Stimulated activated CD8-positive, alpha-beta memory T cell treated with anti-CD3 and anti-CD28 coated beads, Interleukin-4, amount 100 ng/mL, for 24 hours (primary cell): Measurements from ENCODE around the gene ZNF277.

Experiments
- DNase-seq: peaks from one replicate; pipeline ENCODE4 v3.0.0-alpha.2; 2020; ENCODE audit warnings: low read depth

ZNF277 gene

GRCh38 chr7:112185005-112185834 lies 21.3 kb upstream of the ZNF277 start:
- no peak for DNase-seq

- no peak for DNase-seq
Observed at GRCh38 chr7:112186300-112186699, 20.2 kb upstream of the ZNF277 start.

DNA sequence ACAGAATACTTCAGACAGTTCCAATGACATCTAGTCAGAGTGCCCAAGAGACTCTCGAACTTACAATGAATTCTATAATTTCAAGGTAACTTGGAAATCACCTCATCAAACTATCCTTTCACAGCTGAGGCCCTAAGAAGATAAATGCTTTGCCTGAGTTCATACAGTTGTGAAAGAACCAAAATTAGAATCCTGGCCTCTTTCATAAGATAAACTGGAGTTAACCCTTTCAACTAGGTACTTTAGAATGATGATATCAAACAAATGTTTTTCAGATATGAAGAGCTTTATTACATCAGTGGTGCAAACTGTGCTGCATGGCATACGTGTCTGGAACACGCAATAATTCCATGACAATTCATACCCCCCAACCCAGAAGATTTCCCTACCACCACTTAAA lies 18.2 kb upstream of the ZNF277 start:
- no peak for DNase-seq

GRCh38 chr7:112189691-112190090 lies 16.8 kb upstream of the ZNF277 start:
- no peak for DNase-seq

GRCh38 chr7:112190120-112190519 lies 16.4 kb upstream of the ZNF277 start:
- no peak for DNase-seq

DNA sequence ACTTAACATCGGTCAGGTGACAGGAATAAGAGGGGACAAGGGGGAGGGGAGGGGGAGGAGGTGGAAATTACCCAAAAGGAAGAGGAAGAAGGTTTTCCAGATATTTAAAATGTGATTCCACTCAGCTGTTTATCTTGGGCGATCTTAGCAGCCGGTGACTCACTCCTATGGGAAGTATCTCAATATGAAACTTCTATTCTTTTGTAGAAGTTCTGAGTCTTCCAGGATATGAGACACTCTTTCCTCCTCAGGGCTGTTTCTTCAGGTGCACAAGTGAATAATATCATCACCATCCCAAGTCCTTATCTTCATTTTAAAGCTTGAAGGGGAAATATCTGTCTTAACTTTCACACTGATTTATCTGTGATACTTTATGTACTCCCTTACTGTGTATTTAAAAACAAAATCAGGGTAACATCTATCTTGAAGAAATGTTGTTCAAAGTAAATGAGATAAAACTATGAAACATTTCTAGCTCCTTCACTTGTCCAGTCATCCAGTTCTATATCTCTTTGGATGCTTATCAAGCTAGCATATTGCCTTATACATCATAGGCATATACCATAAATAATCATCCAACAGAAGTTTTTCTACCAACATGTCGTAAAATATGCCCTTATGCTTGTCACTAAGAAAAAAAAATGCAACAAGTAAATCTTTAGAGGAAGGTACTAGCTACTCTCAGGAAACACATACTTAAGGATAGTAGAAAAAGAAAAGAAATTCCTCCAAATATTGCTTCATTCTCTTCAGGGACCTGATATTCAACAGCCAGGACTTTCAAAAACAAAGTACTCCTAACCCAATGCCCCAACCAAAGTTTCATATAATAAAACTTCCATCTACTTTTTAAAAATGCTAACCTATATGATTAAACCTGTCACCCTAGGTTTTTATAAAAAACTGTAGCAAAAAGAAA lies 14.0 kb upstream of the ZNF277 start:
- DNase-seq, result no peak

DNA sequence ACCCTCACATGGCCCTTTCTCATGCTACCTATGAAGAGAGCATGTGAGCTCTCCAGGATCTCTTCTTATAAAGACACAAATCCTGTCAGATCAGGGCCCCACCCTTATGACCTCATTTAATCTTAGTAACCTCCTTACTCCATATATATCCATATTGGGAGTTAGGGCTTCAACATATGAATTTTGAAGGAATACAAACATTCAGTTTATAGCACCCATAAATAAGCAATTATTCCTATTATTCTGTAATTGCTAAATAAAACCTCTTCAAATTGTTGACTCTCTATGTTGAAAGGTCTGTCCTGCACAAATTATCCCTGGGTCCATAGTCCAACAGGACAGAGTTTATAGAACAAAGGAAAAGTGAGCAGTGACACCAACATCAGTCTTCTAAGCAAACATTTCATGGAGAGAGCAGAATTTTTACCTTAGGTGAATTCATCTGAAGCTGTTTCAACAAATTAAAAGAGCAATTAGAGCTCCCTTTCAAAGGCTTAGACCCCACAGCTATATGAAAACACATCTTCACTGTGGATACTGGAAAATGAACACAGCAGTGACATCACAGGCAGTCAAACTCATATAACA lies 12.5 kb upstream of the ZNF277 start:
- no peak for DNase-seq

- DNase-seq, result no peak
Observed at GRCh38 chr7:112195717-112196116, 10.8 kb upstream of the ZNF277 start.

DNA sequence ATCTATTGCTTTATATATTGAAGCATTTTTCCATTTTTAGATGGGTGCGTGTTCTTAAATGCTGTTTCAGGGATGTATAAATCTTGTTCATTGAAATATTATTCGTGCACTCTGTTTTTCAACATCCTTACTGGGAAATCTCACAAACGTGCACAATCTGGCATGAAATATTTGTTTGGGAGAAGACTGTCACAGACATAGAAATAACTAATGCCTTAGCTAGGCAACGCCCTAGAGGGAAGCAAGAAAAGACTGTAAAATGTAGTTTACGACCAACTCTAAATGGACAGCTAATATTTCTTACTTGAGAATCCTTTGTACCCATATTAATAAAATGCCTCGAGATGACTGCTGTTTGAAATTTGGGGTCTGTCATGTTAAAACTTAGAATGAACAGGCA lies 9.2 kb upstream of the ZNF277 start:
- DNase-seq, result no peak

GRCh38 chr7:112199035-112199655 lies 7.3 kb upstream of the ZNF277 start:
- no peak for DNase-seq

GRCh38 chr7:112199672-112200071 lies 6.8 kb upstream of the ZNF277 start:
- DNase-seq, result no peak

DNA sequence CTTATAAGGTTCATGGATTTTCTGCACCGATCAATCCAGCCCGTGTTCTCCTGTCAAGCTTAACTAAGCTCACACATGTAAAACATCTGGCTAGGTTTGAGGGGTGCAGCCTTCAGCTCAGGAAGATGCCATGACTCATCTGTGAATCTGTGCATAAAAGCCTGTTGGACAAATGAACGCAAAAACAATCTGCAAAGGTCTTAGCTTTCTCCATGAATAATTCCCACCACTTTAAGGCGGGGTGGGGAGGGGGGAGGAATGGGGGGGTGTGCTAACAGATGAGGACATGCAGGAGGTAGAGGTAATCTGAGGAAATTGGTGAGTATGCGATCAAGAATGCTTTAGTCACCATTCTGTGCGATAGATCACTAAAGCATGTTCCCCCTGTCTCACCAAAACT lies 5.1 kb upstream of the ZNF277 start:
- DNase-seq, result no peak

DNA sequence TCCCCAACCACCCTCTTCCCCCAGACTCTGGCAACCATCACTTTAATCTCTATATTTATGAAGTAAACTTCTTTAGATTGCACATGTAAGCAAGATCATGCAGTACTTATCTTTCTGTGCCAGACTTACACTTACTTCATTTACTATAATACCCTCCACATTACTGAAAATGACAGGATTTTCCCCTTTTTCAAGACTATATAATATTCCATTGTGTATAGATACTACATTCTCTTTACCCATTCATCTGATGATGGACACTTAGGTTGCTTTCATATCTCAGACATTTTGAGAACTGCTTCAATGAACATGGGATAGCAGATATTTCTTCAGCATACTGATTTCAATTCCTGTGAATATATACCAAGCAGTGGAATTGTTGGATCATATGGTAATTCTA lies 4.7 kb upstream of the ZNF277 start:
- DNase-seq, result no peak

- no peak for DNase-seq
Observed at GRCh38 chr7:112202816-112203215, 3.7 kb upstream of the ZNF277 start.

GRCh38 chr7:112203365-112203739 lies 3.1 kb upstream of the ZNF277 start:
- DNase-seq, result no peak

GRCh38 chr7:112204499-112205342 lies 1.8 kb upstream of the ZNF277 start:
- no peak for DNase-seq

DNA sequence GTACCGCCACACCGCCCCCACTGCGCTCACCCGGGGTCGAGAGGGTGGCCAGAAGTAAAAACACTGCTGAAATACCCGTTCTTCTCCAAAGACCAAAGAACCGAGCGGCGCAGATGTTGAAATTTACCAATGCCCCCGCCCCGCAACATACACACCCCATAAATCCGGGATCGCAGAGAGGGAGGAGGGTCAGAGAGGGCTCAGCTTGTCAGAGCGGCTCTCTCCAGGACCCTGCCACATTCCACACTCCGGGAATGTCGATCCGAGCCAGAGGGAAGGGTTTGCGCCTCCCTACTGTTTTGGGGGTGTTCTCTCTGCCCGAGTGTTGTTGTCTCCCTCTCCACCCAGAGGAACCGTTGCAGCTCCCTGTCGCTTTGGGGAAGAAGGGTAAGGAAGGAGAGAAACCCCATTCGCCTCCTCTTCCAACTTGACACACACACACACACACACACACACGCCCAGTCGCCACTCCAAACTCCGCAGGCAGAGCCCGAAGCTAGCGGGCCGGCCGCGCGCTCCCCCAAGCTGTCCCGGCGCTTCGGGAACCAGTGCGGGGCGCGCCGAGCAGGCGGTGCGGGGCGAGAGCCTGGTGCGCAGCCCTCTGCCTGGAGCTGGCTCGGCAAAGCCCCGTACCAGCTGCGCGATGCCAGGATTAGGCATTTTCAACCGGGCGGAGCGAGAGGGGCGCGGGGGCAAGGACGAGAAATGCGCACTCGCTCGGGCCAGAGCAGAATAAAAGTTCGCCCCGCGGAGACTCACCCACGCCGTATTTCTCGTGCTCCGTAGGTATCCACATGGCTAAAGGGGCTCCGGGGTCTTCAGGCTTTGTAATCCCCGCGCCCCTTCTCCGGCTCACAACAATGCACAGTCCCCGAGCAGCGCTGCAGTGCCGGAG lies 905 bp upstream of the ZNF277 start:
- no peak for DNase-seq

GRCh38 chr7:112206991-112207592 lies 597 bp downstream of the ZNF277 start:
- DNase-seq, result no peak

- no peak for DNase-seq
Observed at GRCh38 chr7:112207765-112208164, 1.3 kb downstream of the ZNF277 start.

- no peak for DNase-seq
Observed at GRCh38 chr7:112211348-112211907, 4.9 kb downstream of the ZNF277 start.
